HG03095 (cell line): ENCODE results near the gene STAB2.

Experiments used
- ATAC-seq: cut with Tn5 transposase; IDR thresholded peaks from one replicate; pipeline ENCODE4 v1.9.1; 2021; ENCODE audit warnings: moderate library complexity; ENCODE audit not compliant: unreplicated experiment

The STAB2 gene

DNA sequence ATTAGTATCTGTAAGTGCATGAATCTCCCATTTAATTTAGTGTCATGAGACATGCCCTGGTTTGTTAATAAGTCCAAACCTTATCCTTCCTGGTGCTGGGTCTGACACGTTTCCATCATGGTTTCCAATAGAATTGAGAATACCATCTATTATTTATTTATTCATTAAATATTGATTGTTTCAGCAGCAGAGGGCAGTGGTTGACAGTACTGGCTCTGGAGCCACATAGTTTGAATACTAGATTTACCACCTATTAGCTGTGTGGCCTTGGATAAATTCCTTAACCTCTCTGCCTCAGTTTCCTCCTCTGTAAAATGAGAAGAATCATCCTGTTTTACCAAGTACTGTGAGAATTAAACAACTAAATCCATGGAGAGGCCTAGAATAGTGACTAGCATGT, 941 bp upstream of the STAB2 start:
- ATAC-seq = no peak

DNA sequence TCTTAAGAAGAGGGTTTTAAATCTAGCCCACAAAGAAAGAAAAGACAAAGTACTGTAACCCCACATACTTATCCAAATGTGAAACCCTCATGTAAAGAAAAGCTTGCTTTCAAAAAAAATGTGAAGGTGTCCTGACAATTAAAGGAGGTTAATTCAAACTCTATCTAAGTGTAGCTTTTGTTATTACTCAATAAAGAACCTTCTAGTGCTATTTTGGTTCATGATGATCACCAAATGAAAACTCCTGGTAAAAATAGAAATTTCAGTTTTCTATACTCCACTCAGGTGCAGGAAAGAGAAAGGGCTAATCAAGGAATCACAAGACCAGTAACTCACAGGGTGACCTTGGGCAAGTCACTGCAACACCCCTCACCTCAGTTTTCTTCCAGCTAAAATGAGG, 1.6 kb downstream of the STAB2 start:
- no peak for ATAC-seq

DNA sequence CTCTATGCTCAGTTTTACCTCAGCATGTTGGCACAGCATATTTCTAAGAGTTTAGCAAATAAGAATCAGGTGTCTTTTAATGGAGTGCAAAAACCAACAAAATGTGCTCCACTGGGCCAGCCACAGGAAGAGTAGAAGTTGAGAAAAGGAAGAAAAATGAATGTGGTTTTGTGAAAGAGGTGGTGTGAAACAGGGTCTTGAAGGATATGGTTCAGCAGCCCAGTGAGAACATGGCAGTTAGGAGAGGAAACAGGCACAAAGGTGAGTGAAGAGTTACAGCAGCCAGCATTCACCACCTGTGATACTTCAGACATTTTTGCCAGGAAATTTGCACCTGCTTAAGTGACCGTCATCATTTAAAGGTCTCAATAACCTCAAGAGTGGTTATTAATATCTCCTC, 2.4 kb downstream of the STAB2 start:
- no peak for ATAC-seq

DNA sequence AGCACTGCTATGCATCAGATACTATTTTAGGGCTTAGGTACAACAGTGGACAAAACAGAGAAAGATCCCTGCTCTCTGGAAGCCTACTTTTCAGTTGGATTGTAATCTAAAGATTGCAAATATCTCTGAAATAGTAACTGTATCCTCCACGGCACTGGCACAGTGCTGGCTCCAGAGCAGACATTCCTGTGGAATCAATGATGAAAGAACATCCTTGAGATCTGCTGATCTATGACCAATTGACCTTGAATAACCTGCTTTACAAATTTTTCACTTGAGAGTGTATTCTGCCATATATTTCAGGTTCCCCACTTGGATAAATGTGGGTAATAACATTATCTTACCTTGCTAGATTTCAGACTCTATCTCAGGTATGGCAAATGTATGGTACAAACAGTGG, 3.2 kb downstream of the STAB2 start:
- ATAC-seq = no peak

DNA sequence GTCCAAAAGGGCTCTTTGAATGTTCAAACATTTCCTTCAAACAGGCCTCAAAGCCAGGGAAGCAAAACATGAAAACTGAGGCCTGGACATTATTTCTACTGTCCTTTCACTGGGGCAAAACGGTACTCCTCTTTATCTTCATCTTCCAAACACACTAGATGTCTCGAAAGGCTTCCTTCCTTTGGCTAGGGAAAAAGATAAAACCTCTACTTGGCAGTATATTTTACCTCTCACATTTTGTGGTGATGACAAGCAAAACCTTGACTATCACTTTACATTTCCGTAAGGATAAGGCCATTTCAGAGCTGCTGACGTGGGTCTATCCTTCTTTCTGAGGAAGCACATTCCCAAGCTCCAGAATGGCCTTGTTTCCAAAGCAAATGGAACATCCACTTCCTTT, 9.9 kb downstream of the STAB2 start:
- ATAC-seq = no peak

DNA sequence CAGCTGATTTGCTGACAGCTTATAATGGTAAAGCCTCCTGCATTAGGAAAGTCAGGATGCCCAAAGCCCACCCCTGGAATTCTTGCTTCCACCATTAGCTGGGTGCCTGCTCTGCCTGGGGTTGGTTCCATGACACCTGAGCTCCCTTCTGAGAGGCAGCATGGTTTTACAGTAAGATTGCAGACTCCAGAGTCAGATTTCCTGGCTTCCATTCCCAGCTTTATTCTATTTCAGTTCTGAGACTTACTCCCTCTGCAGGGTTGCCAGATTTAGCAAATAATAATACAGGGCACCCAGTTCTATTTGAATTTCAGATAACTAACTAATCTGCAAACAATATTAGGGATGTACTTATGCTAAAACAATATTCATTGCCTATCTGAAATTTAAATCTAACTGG, 12.2 kb downstream of the STAB2 start:
- ATAC-seq = no peak

DNA sequence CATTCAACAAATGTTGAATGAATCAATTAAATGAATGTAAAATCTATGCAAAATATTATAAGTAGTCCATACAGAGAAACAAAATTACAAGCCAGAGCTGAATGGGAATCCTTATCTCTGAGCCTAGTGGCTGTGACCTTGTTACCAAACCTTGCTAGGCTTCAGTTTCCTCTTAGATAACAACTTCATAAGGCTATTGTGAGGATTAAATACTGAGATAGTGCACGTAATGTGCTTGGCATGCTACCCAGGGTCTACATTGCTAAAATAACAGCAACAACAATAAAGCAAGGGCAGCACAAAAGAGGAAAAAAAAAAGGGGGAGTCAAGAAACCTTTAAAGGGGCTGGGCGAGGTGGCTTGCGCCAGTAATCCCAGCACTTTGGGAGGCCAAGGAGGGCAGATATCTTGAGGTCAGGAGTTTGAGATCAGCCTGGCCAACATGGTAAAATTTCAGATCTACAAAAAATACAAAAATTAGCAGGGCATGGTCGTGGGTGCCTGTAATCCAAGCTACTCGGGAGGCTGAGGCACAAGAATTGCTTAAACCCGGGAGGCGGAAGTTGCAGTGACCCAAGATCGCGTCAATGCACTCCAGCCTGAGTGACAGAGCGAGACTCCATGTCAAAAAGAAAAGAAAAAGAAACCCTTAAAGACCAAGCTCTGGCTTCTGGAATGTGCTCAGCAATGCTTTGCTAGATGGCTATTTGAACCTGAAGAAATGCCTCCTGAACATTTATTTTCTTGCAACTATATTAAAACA, 14.1 kb downstream of the STAB2 start:
- ATAC-seq = no peak

DNA sequence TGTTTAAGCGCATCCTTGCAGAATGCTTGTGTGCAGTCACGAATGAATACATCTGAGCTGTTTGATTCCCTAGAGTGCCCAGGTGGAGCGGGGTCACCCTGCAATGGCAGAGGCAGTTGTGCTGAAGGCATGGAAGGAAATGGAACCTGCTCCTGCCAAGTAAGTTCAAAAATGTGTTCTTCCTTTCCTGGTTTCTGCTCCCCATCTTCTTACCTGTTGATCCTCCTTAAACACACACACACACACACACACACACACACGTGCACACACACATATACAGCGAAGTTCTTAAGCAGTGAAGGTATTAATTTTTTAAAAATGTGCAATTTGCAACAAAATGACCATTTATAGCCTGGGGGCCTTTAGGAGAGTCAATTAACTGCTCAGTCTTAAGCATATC, 33.3 kb downstream of the STAB2 start:
- ATAC-seq = no peak

DNA sequence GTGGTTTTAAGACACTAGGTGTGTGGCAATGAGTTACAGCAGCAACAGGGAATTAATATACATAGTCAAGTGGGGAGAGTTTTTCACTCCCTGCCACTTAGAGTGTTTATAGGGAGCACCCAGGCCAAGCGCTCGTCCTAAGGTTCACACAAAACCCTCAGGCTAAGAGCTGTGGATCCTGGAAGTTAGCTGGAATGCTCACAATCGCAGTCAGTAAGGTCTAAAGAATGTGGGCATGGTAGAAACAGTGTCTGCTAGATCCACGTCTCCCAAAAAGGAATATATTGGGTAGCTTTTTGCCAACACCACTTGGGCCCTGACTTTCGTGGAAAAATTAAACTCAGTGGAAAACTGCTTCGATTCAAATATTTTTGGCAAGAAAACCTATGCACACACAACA, 36.6 kb downstream of the STAB2 start:
- ATAC-seq = no peak

DNA sequence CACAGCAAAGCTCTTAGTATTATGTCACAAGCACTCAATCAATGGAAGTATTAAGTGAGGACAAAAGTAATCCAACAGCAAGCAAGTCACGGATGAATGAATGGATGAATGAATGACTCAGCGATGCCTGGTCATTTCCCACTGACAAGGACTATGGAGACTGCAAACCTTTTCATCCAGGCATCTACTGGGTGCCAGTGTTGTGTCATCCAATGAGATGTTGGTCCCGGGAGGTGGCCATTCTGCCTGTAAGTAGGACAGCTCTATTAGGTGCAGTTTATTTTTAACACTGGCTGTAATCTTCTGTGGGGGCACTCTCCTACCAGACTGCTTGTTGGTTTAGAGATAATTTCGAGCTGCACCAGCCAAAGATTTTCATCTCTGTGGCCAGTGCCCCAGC, 39.4 kb downstream of the STAB2 start:
- ATAC-seq = no peak

DNA sequence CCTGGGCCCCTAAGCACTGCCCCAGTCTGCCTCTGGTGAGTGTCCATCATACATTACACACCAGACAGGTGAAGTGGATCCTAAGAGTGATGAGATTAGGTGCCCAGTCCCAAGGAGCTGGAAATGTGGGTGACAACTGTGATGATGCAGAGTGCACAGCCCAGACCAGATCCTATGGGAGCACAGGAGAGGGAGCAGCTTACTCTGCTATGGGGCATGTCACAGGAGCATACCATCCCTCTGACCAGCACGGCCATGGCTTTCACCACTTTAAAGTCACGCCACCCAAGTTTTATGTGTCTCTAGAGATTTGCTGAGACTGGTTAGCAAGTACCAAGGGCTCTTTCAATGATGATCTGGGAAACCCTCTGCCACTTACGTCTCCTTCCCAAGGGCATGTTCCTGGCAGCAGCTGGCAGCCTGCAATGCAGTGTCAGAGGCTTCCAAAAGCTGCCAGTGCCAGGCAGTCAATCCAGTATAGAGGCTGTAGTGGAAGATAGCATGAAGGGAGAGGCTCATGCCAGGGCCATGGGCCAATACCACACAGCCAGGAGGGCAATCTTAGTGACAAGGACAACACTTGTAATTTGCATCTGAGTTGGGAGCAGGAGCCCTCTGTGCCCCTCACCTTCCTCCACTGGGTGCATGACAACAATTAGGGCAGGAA, 40.2 kb downstream of the STAB2 start:
- no peak for ATAC-seq

DNA sequence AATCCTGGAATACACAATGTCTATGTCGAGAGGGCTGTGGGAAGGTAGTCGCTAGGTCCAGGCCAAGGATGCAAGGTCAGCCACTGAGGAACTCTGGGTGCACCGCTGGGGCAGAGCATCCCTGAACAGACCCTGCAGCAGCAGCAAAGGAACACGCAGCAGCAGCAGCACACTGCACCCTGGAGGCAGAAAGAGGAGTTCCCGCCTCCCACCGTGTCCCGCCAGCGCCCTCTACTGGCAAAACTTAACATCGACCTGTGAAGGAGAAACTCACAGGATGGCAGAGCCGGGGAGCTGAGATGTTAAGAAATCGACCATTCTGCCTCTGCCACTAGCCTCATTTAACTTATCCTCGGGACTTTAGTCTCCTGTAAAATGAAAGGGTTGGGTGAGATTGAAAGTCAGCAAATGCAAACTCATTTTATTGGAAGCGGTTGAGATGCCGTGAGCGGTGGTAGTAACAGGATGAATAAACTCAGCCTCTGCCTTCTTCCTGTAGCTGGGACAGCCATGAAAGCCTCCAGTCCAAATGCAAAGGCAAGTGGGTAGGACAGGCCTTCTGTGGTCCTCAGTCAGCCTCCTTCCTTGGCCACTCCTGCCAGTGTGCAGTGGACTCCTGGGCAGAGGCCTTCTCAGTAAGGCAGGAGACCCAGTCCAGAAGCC, 45.6 kb downstream of the STAB2 start:
- peak; percentile 83 for ATAC-seq

DNA sequence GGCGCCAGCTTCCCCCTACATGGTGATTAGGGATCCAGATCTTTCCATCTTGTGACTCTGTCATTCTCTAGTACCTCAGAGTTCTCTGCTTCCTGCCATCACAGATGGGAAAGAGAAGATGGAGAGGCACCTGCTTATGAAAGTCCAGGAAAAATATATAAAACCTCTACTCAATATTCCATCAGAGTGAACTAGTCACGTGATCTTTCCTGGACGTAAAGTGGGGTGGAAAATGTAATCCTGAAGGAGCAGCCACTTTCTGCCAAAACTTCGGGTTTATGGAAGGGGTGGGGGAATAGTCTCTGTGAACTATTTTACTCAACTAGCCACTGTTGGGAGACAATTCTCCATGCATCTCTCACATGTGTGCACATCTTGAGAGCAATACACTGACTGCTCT, 47.7 kb downstream of the STAB2 start:
- ATAC-seq = no peak

DNA sequence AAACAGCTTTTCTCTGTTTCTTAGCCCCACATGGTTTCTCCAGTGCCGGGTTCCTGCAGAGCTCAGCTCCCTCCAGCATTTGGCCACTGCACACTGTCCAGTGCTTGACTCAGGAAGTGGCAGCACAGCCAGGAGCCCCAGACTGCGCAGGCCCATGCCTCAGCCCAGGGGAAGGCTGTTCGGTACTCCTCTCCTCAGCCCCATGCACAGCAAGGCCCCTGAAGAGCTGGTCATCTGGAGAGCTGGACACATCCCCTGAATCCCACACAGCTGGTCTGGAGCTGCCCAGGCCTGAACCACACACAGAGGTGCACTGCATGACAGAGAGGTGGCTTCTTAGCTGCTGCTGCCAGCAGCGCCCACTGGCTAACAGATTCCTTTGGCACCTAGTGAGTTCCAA, 48.3 kb downstream of the STAB2 start:
- ATAC-seq = no peak

DNA sequence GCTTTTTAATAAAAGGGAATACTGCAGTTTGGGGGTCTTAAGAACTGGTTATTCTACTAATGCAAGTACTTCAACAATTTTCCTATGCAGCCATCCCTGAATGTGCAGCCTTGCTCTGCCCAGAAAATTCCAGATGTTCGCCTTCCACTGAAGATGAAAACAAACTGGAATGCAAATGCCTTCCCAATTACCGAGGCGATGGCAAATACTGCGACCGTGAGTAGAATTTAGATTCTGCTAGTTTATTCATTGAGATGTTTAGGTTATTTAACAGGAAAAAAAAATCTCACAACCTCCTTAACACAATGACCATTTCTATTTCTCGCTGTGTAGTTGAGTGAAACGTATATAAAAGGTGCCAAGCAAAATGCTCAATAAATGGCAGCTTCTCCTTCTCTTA, 49.9 kb downstream of the STAB2 start:
- no peak for ATAC-seq

DNA sequence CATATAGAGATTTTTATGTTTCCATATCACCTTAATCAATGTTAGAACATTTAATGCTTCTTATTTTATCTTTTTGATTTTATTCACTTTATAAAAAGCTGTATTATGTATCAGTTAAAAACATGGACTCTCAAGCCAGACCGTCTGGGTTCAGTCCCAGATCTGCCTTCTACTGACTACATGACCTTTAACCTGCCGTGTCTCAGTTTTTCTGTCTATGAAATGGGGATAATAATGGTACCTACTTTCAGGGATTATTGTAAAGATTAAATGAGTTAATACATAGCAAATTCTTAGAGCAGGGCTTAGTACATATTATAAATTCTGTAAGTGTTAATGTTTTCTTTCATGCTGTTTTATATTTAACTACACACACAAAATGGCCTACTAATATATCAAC, 50.4 kb downstream of the STAB2 start:
- no peak for ATAC-seq

DNA sequence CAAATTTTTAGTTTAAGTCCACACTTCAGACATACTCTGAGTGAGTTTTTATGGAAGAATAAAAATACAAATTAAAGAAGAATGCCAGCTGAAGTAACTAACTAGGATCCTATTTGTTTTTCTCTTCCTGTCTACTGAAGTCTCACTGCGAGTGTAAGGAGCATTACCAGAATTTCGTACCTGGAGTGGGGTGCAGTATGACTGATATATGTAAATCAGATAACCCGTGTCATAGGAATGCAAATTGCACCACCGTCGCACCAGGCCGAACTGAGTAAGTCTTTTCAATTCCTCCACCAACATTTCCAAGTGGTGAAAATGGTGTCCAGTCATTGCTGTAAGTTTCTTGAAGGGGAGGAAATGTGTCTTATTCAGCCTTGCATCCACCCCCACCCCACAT, 52.9 kb downstream of the STAB2 start:
- ATAC-seq = no peak

DNA sequence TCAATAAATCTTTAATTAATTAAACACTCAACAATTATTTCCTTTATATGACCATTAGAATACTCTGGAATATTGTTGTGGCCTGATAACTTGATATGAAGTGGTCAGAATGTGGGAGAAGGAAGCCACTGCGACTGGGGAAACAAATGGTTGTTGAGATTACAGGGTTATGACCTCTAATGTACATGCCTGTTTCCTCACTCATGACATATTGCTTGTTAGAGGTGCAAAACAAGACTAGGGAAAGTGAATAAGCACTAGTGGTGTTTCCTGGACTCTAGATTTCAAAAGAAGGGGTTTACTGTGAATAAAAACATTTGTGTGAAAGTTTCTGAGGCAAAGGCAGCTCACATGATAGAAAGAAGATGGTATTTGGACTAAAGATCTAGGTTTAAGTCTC, 53.3 kb downstream of the STAB2 start:
- no peak for ATAC-seq

DNA sequence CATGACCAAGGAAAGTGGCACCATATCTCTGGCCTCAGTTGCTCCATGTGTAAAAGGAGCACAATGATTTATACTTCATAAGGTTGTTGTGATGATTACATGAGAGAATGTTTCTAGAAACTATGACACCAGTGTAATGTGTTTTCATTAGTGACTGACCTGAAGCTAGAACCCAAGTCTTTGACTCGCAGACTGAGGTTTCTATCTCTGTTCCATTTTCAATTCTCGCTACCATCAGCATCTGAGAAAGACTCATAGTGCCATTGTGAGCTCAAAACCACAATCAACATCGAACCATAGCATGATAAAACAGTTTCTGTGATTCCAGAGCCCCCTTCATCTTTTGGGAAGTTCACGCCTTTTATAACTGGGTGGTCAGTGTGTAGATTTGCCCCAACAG, 53.8 kb downstream of the STAB2 start:
- no peak for ATAC-seq

DNA sequence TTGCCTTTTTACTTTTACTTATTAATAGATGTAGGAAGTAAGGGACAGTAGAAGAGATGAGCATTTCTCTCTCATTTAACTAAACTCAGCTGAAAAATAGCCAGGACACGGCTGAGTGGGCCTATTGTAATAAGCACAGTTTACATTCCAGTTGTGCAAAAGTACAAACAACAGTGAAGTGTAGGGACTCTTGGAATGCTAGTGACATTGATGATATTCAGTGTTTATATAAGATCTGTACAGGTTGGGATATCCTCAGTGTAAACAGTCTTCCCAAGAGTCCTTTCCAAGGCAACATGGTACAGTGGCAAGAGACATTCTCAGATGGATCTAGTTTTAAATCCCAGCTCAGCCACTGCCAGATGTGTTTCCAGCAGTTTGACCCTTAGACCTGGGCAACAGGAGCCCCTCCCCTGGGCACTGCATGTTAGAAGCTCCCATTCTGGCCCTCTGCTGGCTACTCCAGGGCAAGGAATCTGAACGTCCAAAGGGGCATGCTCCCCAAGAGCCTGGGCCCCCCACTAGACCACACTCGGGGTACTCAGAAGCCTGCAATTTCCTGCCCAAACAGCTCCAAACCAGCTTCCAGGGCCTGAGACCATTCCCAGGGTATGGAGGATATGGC, 55.3 kb downstream of the STAB2 start:
- ATAC-seq = no peak

DNA sequence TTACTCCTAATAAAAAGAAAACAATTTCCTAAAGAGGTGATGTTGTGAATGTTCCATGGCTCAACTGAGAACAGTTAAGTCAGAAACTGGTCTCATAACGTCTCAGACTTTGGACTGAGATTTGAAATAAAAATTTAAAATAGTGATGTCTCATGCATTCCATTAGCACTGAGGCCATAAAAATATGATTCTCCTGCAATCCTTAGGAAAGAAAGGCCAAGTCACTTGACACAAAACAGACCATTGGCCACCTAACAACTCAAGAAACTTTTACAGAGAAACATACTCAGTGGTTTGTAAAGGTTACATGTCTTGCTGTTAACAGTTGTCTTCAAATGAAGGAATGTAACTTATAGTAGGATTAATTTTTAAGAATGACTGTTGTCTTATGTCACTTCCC, 58.1 kb downstream of the STAB2 start:
- ATAC-seq = no peak

DNA sequence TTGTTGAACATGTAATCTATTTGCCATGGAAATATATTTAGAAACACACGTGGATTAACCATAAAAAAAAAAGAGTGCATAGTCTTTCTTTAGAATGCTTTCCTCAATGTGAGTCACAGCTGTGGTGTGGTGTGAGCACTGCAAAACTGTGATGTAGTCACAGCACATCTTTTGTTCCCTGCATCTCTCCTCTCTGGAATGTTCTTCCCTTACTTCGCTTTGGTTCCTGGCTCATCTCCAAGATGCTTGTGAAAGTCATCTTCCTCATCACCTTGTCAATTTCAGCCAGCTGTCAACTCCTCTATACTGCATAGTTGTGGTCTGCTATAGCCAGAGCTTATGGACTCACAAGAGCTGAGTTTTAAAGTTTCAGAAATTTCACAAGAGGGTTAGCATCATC, 60.2 kb downstream of the STAB2 start:
- ATAC-seq = no peak
